DMS 273 treated with DMSO at 0.1 percent for 48 hours (cell line): Measurements from ENCODE around the gene IPO7.
"Not testable (repeated sequence)": the region's sequence is repeated elsewhere in the genome, so short reads cannot be mapped to it uniquely, and the experiment has no call there.

ENCODE experiments used
- DNase-seq: peaks from one replicate; lab custom pipeline; 2025; lab: John Stamatoyannopoulos, UW

Gene IPO7

DNA sequence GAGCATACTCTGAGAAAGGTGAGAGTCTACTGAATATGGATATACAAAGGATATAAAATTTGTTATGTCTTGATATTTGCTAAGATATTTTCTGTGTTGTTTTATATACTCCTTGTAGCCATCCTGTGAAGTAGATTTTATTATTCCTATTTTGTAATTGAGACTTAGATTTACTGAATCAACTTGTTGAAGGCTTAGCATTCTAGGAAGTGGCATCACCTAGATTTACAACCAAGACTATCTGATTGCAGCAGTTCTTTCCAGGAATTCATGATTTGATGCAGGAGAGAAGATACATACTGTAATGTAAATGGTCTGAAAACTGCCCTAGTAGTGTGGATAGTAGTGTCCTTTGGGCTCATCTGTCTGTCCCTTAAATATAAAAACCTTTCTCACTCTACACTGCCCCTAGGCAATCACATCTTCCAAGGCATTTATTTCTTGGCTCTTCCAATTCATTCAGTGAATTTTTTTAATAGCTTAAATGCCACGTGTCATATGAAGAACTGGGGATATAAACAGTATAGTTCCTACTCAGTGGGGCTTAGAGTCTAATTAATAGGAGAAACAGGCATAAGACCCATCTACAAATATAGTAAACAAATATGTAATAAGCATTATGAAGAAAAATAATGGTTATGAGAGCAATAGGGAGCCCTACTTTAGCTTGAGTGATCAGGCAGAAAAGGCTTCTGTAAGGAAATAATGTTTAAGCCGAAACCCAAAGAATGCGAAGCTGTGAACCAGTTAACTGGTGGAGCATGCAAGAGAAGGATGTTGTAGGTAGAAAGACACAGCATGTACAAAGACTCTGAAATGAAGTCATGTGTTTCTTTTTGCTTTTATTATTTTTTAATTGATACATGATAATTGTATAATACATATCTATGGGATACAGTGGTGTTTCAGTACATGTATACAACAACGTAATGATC is 13.6 kb downstream of the IPO7 start:
- no peak for DNase-seq

DNA sequence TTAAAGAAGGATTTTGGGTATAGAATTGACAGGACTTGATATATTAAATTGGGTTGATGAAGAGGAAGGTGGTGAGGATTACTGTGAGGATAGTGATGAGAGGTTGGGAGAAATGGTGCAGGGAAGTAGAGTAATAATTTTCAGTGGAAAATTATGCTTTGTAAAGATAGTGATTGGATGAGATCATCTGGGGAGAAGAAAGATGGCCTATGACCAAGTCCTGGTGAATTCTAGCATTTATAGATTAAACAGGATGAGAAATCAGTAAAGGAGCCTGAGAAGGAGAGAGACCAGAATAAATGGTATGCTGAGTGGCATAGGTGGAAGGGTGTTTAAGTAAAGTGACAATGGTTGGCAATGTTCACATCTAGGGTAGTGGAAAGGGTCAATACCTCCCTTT is 15.0 kb downstream of the IPO7 start:
- DNase-seq = no peak

DNA sequence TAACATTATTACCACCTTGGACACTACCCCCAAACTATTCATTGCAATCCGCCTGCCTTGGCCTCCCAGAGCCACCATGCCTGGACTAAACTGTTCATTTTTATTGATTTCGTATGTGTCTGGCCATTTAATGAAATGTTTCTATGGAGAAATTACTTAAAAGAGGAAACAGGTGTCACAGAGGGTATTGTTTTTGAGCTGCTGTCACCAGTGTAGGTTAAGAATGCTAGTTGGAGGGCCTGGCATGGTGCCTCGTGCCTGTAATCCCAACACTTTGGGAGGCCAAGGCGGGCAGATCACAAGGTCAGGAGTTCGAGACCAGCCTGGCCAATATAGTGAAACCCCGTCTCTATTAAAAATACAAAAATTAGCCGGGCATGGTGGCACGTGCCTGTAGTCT is 17.4 kb downstream of the IPO7 start:
- not testable (repeated sequence) for DNase-seq

DNA sequence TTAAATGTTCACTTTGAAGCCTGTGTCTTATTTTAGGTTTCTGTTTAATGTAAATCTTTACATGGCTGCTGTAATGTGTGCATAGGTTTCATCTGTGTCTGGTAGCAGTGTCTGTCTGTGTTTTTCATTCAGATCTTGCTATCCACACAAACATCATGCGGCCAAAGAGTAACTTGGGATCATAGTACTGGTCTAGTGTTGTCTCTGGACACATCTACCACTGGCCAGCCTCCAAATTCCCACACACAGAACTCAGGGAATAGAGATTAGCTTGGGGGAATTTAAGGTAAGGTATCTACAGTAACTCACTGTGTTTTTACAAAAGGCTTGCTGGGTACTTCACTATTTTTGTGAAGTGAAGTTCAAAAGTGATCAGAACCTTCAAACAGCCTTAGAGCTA is 44.3 kb downstream of the IPO7 start:
- no peak for DNase-seq

DNA sequence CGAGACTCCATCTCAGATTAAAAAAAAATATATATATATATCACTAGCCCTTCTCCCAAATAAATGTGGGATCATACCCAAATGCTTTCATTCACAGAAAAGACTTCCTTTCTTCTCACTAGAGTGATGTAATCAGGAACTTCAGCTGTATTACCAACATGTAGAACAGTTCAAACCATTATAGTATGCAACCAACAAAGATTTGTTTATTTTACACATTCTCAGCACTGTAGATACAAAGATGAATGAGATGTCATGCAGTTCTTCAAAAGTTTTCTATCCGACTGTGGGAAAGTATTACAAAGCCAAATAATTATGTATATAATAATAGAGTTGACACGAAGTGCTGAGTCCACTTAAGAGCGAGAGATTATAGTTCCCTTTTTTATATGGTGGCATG is 54.2 kb downstream of the IPO7 start:
- DNase-seq = no peak

DNA sequence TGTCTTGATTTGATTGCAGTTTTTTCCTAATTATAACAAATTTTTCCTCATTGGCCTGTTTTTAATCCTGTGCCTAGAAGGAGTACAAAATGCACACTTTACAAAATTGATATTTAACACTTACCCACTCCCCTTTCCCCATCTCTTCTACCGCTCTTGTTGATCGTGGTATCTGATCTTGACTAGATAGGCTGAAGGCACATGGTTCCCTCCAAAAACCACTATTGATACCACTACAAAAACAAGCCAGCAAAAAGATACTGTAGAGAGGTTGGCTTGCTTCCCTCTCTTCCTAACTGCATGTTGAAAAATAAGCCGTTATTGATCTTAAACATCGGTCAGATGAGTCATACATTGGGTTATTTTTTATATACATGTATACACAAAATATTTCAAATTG is 61.8 kb downstream of the IPO7 start:
- DNase-seq = no peak

DNA sequence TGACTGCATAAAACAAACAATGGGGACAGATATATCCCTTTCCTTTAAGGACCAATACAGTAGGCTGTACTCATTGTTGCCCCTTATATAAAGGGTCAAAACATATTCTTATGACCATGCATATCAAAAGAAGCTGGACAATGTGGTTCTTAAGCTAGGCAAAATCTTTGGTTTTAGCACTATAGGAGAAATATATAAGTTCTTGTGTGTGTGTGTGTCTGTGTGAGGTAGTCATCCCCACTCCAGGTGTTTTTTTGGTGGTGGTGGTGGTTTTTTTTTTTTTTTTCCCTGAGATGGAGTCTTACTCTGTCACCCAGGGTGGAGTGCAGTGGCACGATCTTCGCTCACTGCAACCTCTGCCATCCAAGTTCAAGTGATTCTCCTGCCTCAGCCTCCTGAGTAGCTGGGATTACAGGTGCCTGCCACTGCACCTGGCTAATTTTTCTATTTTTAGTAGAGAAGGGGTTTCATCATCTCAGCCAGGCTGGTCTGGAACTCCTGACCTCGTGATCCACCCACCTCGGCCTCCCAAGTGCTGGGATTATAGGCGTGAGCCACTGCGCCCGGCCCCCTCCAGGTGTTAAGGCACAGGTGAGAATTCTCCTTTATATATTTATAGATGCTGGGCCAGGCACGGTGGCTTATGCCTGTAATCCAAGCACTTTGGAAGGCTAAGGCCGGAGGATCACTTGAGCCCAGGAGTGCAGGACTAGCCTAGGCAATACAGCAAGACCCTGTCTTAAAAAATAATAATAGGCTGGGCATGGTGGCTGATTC is 64.3 kb downstream of the IPO7 start:
- no peak for DNase-seq

DNA sequence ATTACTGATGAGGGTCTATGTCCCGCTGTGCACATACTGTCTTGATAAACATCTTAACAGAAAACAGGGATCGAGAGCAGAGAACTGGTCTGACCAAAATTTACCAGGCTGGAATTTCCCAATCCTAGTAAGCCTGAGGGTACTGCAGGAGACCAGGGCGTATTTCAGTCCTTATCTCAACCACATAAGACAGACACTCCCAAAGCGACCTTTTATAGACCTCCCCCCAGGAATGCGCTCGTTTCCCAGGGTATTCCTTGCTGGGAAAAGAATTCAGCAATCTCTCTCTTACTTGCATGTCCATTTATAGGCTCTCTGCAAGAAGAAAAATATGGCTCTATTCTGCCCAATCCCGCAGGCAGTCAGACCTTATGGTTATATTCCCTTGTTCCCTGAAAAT is 67.6 kb downstream of the IPO7 start:
- not testable (repeated sequence) for DNase-seq

DNA sequence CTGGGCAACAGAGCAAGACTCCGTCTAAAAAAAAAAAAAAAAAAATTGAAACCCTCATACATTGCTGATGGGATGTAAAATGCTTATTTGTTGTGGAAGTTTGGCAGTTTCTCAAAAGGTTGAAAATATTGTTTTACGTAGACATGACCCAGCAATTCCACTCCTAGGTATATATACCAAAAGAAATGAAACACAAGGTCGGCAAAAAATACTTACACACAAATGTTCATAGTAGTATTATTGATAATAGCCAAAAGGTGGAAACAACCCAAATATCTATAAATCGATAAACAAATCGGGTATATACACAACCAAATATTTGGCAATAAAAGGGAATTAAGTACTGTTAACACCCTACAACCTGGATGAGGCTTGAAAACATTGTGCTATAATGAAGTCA is 71.3 kb downstream of the IPO7 start:
- no peak for DNase-seq

DNA sequence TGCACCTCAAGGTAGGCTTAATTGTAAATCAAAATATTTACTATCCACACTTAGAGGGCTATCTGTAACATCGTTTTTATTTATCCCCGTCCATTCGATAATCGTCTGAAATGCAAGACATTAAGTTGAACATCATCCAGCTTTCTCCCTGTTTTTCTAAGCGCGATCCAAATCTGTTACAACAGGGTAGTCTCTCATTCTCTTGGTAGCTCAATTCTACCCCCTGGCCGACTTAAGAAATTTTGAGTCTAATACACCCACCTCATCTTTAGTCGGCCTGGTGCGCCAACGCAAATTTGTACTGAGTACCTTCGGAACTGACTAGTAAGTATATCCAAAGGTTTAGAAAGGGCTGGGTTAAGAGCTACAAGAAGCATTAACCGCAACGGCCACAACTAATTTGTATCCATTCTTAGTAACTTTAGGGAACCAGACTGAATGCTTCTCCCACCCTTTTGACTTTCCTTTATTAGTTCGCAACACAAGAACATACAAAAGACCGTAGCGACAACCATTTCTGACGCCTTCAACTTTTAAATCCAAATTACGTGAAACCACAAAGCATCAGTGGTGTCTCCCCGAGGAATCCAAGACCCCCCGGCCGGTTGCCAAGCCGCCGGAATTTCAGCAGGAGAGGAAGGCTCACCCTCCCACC is 75.3 kb downstream of the IPO7 start:
- no peak for DNase-seq

DNA sequence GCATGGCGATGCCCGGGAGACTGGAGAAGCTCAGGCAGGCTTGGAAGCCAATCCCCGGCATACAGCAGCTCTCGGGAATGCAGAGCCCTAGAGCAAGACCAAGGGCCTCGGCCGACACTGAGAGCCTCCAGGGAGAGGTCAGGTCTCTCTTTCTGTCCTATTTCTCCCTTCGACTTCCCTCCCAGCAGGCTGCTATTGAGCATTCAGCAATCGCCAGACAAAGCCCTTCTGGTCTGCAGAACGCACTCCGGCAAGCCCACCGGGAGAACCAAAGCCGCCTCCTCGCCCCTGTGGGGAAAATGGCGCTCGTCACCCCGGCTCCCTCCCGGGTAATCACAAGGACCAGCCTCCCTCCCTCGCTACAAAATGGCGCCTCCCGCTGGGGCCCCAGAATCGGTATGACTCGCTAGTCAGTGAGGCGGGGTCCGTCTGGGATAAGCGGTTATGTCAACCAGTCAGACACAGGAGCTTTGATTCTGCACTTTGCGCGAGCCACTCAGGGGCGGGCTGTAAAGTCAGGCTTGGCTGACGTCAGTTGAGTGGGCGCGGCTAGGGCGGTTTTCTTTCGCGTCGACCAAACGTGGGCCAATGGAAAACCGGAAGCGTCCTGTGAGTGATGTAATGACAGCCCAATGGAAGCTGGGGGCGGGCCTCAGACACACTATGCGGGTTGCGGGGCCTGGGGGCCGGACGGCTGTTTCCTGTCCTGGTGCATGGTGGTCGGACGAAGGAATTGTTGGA is 76.0 kb downstream of the IPO7 start, which contains the start of gene ZNF143:
TSS of gene ZNF143 (plus strand) at position 691 of the 741 bp plus-strand sequence. CDS start 10,297 bp downstream, outside the sequence.
- peak; percentile 99 for DNase-seq

DNA sequence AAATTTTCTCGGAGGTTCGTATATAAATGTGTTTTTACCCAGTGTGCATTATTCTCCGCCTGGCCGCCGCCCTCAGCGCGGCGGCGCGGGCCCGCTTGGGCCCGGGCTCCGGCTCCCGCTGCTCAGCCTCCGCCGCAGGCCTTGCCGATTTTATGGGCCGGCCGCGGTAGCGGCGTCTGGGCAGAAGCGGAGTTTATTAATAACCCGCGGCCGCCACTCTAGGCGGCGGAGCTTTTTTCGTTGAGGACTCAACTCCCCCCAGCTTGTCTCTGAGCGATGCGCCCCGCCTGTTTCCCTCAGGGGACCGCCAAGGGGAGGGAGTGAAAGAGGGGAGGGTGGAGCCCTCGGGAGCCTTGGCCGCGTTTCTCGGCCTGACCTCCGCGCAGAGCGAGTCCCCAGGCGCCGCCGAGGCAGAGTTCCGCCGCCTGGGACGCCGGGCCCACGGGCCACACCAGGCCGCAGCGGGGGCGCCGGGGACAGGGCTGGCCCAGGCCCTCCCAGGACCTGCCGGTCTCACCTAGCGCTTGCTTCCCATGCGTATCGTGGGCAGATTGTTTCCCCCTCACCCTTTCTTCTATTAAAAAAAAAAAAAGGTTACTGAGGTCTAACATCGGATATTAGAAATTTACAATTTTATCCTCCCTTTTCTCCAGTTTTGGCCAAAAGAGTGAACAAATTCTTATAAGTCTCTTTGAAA is 76.8 kb downstream of the IPO7 start:
- peak; percentile 65 for DNase-seq

DNA sequence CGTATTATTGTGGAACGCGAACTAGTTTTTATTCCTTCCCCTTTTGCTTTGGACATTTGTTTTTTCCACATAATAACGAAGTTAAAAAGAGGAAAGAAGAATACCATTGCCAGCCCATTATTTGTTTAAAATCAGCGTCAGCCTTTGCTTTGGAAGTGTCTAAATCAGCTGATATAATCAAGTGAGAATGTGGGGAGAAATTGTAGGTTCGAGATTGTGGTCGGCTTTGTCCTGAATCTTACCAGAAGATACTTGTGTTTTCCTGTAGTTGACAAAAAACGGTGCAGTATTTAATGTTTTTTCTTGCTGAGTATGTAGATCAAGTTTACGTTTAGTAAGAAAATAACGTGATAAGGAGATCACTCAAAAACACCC is 77.3 kb downstream of the IPO7 start:
- no peak for DNase-seq

DNA sequence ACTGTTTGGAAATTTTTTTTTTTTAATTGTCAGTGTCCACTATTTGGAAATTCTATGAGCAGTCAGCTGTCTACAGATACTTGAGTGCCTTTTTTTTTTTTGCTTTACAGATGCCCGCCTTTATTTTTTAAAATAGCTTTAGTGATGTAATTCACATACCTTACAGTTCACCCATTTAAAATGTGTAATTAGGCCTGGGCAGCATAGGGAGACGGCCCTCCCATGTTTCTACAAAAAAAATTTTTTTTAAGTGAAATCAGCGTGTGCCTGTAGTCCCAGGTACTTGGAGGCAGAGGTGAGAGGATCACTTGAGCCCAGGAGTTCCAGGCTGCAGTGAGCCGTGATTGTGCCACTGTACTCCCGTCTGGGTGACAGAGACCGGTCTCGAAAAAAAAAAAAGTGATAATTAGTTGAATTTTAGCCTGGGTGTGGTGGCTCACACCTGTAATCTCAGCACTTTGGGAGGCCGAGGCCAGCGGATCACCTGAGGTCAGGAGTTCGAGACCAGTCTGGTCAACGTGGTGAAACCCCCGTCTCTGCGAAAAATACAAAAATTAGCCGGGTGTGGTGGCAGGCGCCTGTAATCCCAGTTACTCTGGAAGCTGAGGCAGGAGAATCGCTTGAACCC is 77.8 kb downstream of the IPO7 start:
- DNase-seq = no peak

DNA sequence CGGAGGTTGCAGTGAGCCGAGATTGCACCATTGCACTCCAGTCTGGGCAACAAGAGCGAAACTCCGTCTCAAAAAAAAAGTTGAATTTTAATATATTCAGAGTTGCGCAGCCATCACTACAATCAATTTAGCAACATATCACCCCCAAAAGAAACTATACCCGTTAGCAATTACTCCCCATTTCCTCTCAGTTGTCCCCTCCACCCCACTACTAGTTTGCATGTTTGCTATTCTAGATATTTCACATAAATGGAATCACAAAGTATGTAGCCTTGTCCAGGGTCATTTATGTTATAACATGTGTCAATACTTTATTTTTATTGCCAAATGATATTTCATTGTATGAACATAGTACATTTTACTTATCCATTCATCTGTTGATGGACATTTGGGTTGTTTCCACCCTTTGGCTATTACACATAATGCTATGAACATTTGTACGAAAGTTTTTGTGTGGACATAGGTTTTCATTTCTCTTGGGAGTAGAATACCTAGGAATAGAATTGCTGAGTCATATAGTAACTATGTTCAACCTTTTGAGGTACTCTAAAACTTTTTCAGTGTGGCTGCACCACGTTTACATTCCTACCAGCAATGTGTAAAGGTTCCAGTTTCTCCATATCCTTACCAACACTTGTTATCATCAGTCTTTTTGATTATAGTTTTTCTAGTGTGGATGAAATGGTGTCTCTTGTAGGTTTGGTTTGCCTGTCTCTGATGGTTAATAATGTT is 78.5 kb downstream of the IPO7 start:
- no peak for DNase-seq

DNA sequence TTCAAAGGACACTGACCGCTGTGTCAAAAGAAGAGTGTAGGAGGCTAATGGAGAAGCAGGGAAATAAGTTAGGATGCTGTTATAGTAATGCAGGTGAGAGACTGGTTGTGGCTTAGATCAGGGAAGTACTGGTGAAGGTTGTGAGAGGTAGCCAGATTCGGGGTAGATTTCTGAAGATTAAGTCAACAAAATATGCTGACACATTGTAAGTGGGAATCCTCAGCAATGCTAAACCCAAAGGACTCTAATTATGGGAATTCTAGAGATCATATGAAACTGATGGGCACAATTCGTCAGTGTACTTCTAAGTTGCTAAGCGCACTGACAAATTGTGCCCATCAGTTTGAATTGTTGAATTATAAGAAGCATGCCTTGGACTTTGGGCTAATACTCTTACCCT is 86.3 kb downstream of the IPO7 start:
- no peak for DNase-seq

DNA sequence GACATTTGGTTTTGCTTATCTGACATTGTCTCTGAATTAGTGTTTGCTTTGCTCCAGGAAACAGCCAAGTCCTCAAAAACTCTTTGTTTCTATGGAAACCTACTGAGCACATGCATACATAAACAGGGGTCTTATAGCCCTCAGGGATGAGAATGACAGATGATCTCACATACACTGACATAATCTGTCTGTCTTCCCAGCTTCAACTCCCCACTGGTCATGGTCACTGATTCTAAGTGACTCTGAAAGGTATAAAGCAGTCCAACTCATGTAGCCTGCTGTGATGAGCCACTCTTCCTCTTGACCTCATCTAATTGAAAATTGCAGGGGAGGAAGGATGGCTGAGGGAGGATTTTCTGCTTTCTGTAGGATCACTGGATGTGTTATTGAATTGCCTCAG is 89.0 kb downstream of the IPO7 start:
- DNase-seq = no peak

DNA sequence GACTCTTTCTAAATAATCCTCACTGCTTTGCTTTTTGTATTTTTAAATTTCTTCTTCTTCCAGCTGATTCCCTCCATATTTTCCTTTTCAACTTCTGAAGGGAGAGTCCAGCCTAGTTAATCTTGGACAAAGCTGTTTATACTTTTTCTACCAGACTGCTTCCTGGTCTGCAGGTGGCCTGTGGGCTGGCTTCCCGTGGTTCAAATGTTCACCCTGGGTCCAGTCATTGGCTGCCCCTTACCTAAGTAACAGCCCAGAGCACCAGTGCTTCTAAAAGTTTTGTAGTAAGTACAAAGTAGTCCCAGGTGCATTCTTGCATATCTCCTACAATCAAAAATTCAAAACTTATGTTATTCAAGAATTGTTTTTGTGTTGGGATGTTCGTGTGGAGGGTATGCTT is 95.4 kb downstream of the IPO7 start:
- DNase-seq = no peak

DNA sequence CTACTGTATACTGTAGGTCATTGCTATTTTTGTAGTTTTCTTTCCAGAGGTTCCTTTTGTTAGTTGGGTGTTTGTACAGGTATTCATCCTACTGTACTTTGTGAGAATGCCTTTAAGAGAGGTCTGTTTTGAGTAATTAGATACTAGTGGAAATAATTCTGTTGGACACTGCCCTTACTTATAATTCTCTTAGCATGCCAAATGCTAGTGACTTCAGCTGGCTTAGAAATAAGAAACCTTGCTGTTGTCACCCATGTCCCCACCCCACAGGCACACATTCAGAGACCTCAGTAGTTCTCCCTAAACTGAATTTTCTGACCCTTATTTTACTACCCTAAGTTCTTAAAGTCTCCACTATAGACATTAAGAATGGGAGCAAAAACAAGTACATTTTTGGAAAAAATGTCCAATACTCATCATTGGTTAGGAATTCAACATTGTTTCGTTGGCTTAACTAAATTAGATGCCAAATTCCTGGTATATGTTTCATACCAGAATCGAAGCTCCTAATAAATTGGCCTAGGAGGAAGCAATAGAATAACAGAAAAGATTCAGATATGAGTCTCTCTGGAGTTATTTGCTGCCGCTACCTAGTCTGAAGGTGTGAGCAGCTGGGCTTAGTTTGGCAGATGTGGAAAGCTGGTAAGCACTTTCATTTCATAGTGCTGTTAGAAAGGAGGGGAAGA is 104.8 kb downstream of the IPO7 start:
- DNase-seq = no peak

DNA sequence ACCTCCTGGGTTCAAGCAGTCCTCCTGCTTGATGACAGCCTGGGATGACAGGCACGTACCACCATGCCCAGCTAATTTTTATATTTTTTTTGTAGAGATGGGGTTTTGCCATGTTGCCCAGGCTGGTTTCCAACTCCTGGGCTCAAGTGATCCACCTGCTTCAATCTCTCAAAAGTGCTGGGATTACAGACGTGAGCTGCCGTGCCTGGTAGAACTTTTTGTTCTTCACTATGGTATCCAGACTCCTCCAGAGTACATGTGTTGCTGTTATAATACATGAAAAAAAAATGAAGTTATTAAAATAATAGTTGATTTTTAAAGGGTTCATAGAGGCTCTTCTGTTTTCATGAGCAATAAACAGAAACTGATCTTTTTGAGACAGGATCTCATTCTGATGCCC is 105.9 kb downstream of the IPO7 start:
- DNase-seq = no peak
